ENCODE results near the gene RNF212. TPM values are rescaled to one million over a fixed set of nuclear protein-coding genes. Genes with fewer than 3 reads are reported as not detected.
"Not testable (repeated sequence)": the region's sequence is repeated elsewhere in the genome, so short reads cannot be mapped to it uniquely, and the experiment has no call there.

RNF212 gene
- total and polyA plus RNA-seq, 10 of the 15 experiments (the other 5 are each of a cell fraction or from before 2014, with no cell fraction given): not detected

- Histone ChIP-seq H4K20me1 (ENCODE audit: control insufficient read depth, insufficient read depth) (no peaks in the 10 kb centered on the region), H3K27ac (ENCODE audit: control insufficient read depth, insufficient read depth) (no peak overlapping the region), H3K79me2 (ENCODE audit: control insufficient read depth, insufficient read depth, low read length) (no peaks in the 10 kb centered on the region), H3K27me3 (replicated peaks in 1 of 2; ENCODE audit: control insufficient read depth in 2 of 2, insufficient read depth in 2 of 2, low read length in 1 of 2) (peaks cover 0 to 2% of the 10 kb centered on the region in 2 experiments; a peak in 2 of 4 replicates), H3K9me3 (replicated peaks; ENCODE audit: control insufficient read depth, insufficient read depth, low read length) (no peaks in the 10 kb centered on the region; the same call in 2 of the 3 replicates), H3K9ac (ENCODE audit: control insufficient read depth, insufficient read depth, low read length) (no peak overlapping the region), H3K4me1 (ENCODE audit: control insufficient read depth, insufficient read depth, low read length) (no peaks in the 10 kb centered on the region), H2AFZ (ENCODE audit: control insufficient read depth, low read depth, low read length) (peak overlapping the region; percentile 45), H3K4me2 (ENCODE audit: control insufficient read depth, insufficient read depth) (peak overlapping the region; percentile 78), H3K36me3 (ENCODE audit: control insufficient read depth in 2 of 2, insufficient read depth in 2 of 2, low read length in 1 of 2) (no peaks in the 10 kb centered on the region), H3K4me3 (peak overlapping the region; percentile 32; the same call in 1 of the 2 replicates)
- POLR2A ChIA-PET: no interaction called here
- CTCF ChIA-PET: no interaction called here
- 19% methylated on average over 32 of the region's 34 CpGs for WGBS (ENCODE audit: insufficient coverage, insufficient replicate concordance, low lambda C conversion rate, missing lambda C conversion rate)
- intact Hi-C loops (cut with micrococcal nuclease; ENCODE audit: unreplicated experiment): no loop called here
- no TSS peak for BruUV-seq (replicated peaks)
- TF ChIP-seq WRNIP1 (IDR thresholded peaks at IDR 0.05; ENCODE audit: borderline replicate concordance, low read depth, low read length): no peak
- peak; percentile 64 to 75; a peak in 2 of 4 replicates for TF ChIP-seq BHLHE40 (IDR thresholded peaks at IDR 0.05; ENCODE audit: borderline replicate concordance in 1 of 2, low read depth in 2 of 2, low read length in 1 of 2)
- TF ChIP-seq MTA2 (IDR thresholded peaks at IDR 0.05; ENCODE audit: low read depth): 0 out of 2 replicates have a peak, but pooled peaks have one; percentile 18
- 0 out of 2 replicates have a peak, but pooled peaks have one; percentile 24 for TF ChIP-seq IKZF1 (conservative IDR thresholded peaks at IDR 0.05)
- TF ChIP-seq POLR2A (IDR thresholded peaks at IDR 0.05; ENCODE audit: low read depth, low read length): peak; percentile 39; the same call in 1 of the 2 replicates
- TF ChIP-seq EGR1 (IDR thresholded peaks at IDR 0.05; ENCODE audit: borderline replicate concordance in 1 of 2, low read depth in 2 of 2, low read length in 2 of 2): peak in 1 of 2 experiments; percentile 37; a peak in 1 of 3 replicates
- TF ChIP-seq HSF1 (IDR thresholded peaks at IDR 0.05; ENCODE audit: low read depth, low read length): no peak
- TF ChIP-seq DPF2 (IDR thresholded peaks at IDR 0.05): 0 out of 2 replicates have a peak, but pooled peaks have one; percentile 29
- TF ChIP-seq NR2C1 (IDR thresholded peaks at IDR 0.05): no peak
- TF ChIP-seq ATF2 (IDR thresholded peaks at IDR 0.05; ENCODE audit: low read length): no peak
- TF ChIP-seq KAT2A (conservative IDR thresholded peaks at IDR 0.05; ENCODE audit: control insufficient read depth, low read depth, low read length): no peak
- no peak for TF ChIP-seq ZZZ3 (IDR thresholded peaks at IDR 0.05; ENCODE audit: control insufficient read depth, insufficient read length, low read depth)
- SMC1A ChIA-PET (ENCODE audit: uncharacterized antibody, unreplicated experiment): no interaction called here
- FAIRE-seq: no peak
- in situ Hi-C loops (cut with MboI): no loop called here
- ATAC-seq: peak; percentile 81
- DNase-seq (ENCODE audit: low read depth, low spot score): no peak
- RAD21 ChIA-PET (ENCODE audit: unreplicated experiment): interaction anchor here (0.7 kb wide), 1 partner anchor 15 kb away, joined by 3 read pairs; no protein-coding TSS in a partner anchor
These were observed 57.4 kb downstream of the RNF212 start for GRCh38 chr4:1055721-1056590.

- POLR2A ChIA-PET, ATAC-seq, CTCF ChIA-PET: not testable (repeated sequence)
These were observed 58.1 kb downstream of the RNF212 start for GRCh38 chr4:1055243-1055701.

More at GRCh38 chr4:1055243-1055701, 58.1 kb downstream of the RNF212 start:
- BruUV-seq (replicated peaks); in situ Hi-C loops (cut with MboI); H3K4me3 ChIP-seq; intact Hi-C loops (cut with micrococcal nuclease; ENCODE audit: unreplicated experiment); FAIRE-seq; H3K9me3 ChIP-seq (replicated peaks; ENCODE audit: control insufficient read depth, insufficient read depth, low read length); H3K9ac ChIP-seq (ENCODE audit: control insufficient read depth, insufficient read depth, low read length); DNase-seq (ENCODE audit: low read depth, low spot score); H3K27ac ChIP-seq (ENCODE audit: control insufficient read depth, insufficient read depth); H3K36me3 ChIP-seq (ENCODE audit: control insufficient read depth in 2 of 2, insufficient read depth in 2 of 2, low read length in 1 of 2); H3K4me2 ChIP-seq (ENCODE audit: control insufficient read depth, insufficient read depth); H3K79me2 ChIP-seq (ENCODE audit: control insufficient read depth, insufficient read depth, low read length); SMC1A ChIA-PET (ENCODE audit: uncharacterized antibody, unreplicated experiment); H3K27me3 ChIP-seq (replicated peaks in 1 of 2; ENCODE audit: control insufficient read depth in 2 of 2, insufficient read depth in 2 of 2, low read length in 1 of 2); H3K4me1 ChIP-seq (ENCODE audit: control insufficient read depth, insufficient read depth, low read length); H4K20me1 ChIP-seq (ENCODE audit: control insufficient read depth, insufficient read depth): not testable (repeated sequence)
- peak overlapping the region; percentile 45 for H2AFZ ChIP-seq (ENCODE audit: control insufficient read depth, low read depth, low read length)
- WGBS (ENCODE audit: insufficient coverage, insufficient replicate concordance, low lambda C conversion rate, missing lambda C conversion rate): 39% methylated on average over 9 of the region's 13 CpGs
- RAD21 ChIA-PET (ENCODE audit: unreplicated experiment): interaction anchor here (0.7 kb wide), 1 partner anchor 14 kb away, joined by 3 read pairs; no protein-coding TSS in a partner anchor

Measured in GM12878 (cell line).